Chondrocyte (in vitro differentiated cells): ENCODE measurements around the gene S100A13. TPM values are rescaled to one million over a fixed set of nuclear protein-coding genes. Genes with fewer than 3 reads are reported as not detected.
A peak's percentile ranks its signal among the peaks of the same experiment; 100 is the strongest.

ENCODE experiments used
- DNase-seq: peaks from one replicate; pipeline ENCODE4 v3.0.0; 2021; ENCODE audit warnings: mixed read lengths, low spot score
- H3K27ac Mint-ChIP-seq: one replicate; pipeline ENCODE4 v1.8.0; 2021; ENCODE audit warnings: mild to moderate bottlenecking, moderate library complexity, mixed read lengths; ENCODE audit not compliant: unreplicated experiment
- H3K27me3 Mint-ChIP-seq: 2 replicates; pipeline ENCODE4 v1.8.0; 2021; ENCODE audit warnings: low read depth, mixed read lengths
- H3K36me3 Mint-ChIP-seq: 2 replicates; pipeline ENCODE4 v1.8.0; 2021; ENCODE audit warnings: low read depth, mixed read lengths
- H3K4me1 Mint-ChIP-seq: 2 replicates; pipeline ENCODE4 v1.8.0; 2021; ENCODE audit warnings: low read depth, mild to moderate bottlenecking, mixed read lengths
- H3K4me3 Mint-ChIP-seq: one replicate; pipeline ENCODE4 v1.8.0; 2021; ENCODE audit warnings: mild to moderate bottlenecking, moderate library complexity, mixed read lengths; ENCODE audit not compliant: unreplicated experiment
- H3K9me3 Mint-ChIP-seq: 2 replicates; pipeline ENCODE4 v1.8.0; 2021; ENCODE audit warnings: low read depth, mixed read lengths
- CTCF ChIP-seq: fragments of 200-600 bp; sonication (generic); IDR thresholded peaks from 2 replicates; pipeline ENCODE4 v1.5.0; 2021; ENCODE audit warnings: antibody characterized with exemption, mild to moderate bottlenecking, moderate library complexity
- total RNA-seq: library from RNA; stranded (reverse); gene quantifications from 3 replicates; pipeline ENCODE4 v1.2.1, GENCODE V29; 2021

The S100A13 gene
- total RNA-seq, 1 donor from 2014 or later, result 113 TPM

GRCh38 chr1:153652805-153653500 is 25.6 kb upstream of the S100A13 start:
- Mint-ChIP-seq H3K36me3 (no peaks in the 10 kb centered on the region), H3K4me1 (peaks cover 7% of the 10 kb centered on the region), H3K9me3 (no peaks in the 10 kb centered on the region), H3K27me3 (no peaks in the 10 kb centered on the region), H3K4me3 (no peak overlapping the region), H3K27ac (peak overlapping the region; percentile 54)
- peak; percentile 25 for DNase-seq
- no peak for TF ChIP-seq CTCF

- no peak overlapping the region for H3K27ac Mint-ChIP-seq
- H3K4me1 Mint-ChIP-seq, result peaks cover 7% of the 10 kb centered on the region
- H3K4me3 Mint-ChIP-seq, result no peak overlapping the region
- H3K9me3 Mint-ChIP-seq, result no peaks in the 10 kb centered on the region
- DNase-seq, result peak; percentile 55
- H3K27me3 Mint-ChIP-seq, result no peaks in the 10 kb centered on the region
- no peak for TF ChIP-seq CTCF
- no peaks in the 10 kb centered on the region for H3K36me3 Mint-ChIP-seq
Measured at GRCh38 chr1:153651771-153652170, 24.5 kb upstream of the S100A13 start.

- Mint-ChIP-seq H3K9me3 (no peaks in the 10 kb centered on the region), H3K27ac (peak overlapping the region; percentile 76), H3K4me3 (no peak overlapping the region), H3K4me1 (peaks cover 7% of the 10 kb centered on the region), H3K36me3 (peaks cover 12% of the 10 kb centered on the region), H3K27me3 (no peaks in the 10 kb centered on the region)
- no peak for TF ChIP-seq CTCF
- peak; percentile 49 for DNase-seq
Measured at GRCh38 chr1:153649863-153650235, 22.5 kb upstream of the S100A13 start.

- H3K4me3 Mint-ChIP-seq, result no peak overlapping the region
- H3K9me3 Mint-ChIP-seq, result no peaks in the 10 kb centered on the region
- H3K4me1 Mint-ChIP-seq, result peaks cover 7% of the 10 kb centered on the region
- no peak for TF ChIP-seq CTCF
- H3K36me3 Mint-ChIP-seq, result peaks cover 16% of the 10 kb centered on the region
- peak overlapping the region; percentile 76 for H3K27ac Mint-ChIP-seq
- H3K27me3 Mint-ChIP-seq, result no peaks in the 10 kb centered on the region
- peak; percentile 47 for DNase-seq
Measured at GRCh38 chr1:153649137-153649862, 22.0 kb upstream of the S100A13 start.

- Mint-ChIP-seq H3K36me3 (peaks cover 27% of the 10 kb centered on the region), H3K4me3 (no peak overlapping the region), H3K27ac (no peak overlapping the region), H3K9me3 (no peaks in the 10 kb centered on the region), H3K4me1 (peaks cover 6% of the 10 kb centered on the region), H3K27me3 (no peaks in the 10 kb centered on the region)
- peak; percentile 56 for DNase-seq
- TF ChIP-seq CTCF, result no peak
Measured at GRCh38 chr1:153648000-153648643, 20.8 kb upstream of the S100A13 start.
